Peyer's patch (tissue), 4 donors: Measurements from ENCODE around the gene TOB2. TPM values are rescaled to one million over a fixed set of nuclear protein-coding genes. Genes with fewer than 3 reads are reported as not detected.
"Not testable (repeated sequence)": the region's sequence is repeated elsewhere in the genome, so short reads cannot be mapped to it uniquely, and the experiment has no call there.

Source experiments
- DNase-seq, 3 donors: peaks; one replicate each; pipeline ENCODE4 v3.0.0-alpha.2; 2017 to 2019
- H3K27ac ChIP-seq, 4 donors: fragments of 200-600 bp; sonication (generic); one replicate each; pipeline ENCODE4 v1.5.1; 2016 to 2019
- H3K27me3 ChIP-seq, 2 donors: fragments of 200-600 bp; sonication (generic); one replicate each; pipeline ENCODE4 v1.5.1; 2019
- H3K36me3 ChIP-seq, 3 donors: fragments of 200-600 bp; sonication (generic); one replicate each; pipeline ENCODE4 v1.5.1; 2016 to 2019
- H3K4me1 ChIP-seq, 4 donors: fragments of 200-600 bp; sonication (generic); one replicate each; pipeline ENCODE4 v1.5.1; 2016 to 2019
- H3K4me3 ChIP-seq, 4 donors: fragments of 200-600 bp; sonication (generic); 1 replicate in 3 of 4; 2 replicates in 1 of 4; pipeline ENCODE4 v1.5.1; 2016 to 2019; ENCODE audit warnings: mild to moderate bottlenecking in 1 of 4
- H3K9me3 ChIP-seq, 4 donors: fragments of 200-600 bp; sonication (generic); one replicate each; pipeline ENCODE4 v1.5.1; 2016 to 2019; ENCODE audit warnings: mild to moderate bottlenecking in 1 of 4
- CTCF ChIP-seq, 6 experiments: fragments of 450-650 bp in 4 of 6; fragments of 200-600 bp in 2 of 6; sonication (generic) in 1 of 6; IDR thresholded peaks; one replicate each; pipeline ENCODE4 v1.5.1; 2017 to 2019; ENCODE audit warnings: antibody characterized with exemption in 6 of 6, mild to moderate bottlenecking in 3 of 6, moderate library complexity in 1 of 6
- POLR2A ChIP-seq, 2 donors: fragments of 450-650 bp; IDR thresholded peaks; one replicate each; pipeline ENCODE4 v1.5.1; 2017; ENCODE audit warnings: antibody characterized with exemption in 2 of 2, mild to moderate bottlenecking in 2 of 2, moderate library complexity in 2 of 2
- total RNA-seq, 4 donors: library from RNA; depleted of rRNA; stranded (reverse); fragments of >200 nt; gene quantifications; one replicate each; pipeline ENCODE4 v1.1.0, GENCODE V29; 2016

TOB2 gene
- total RNA-seq, 4 donors from 2014 or later = 18.2 to 78.6 (median 74.4) TPM

- Histone ChIP-seq H3K4me3 (peak overlapping the region; percentile 75 to 89 (median 84)), H3K9me3 (no peaks in the 10 kb centered on the region), H3K4me1 (peaks cover 0 to 23% (median 4%) of the 10 kb centered on the region in 4 donors), H3K36me3 (peaks cover 0 to 20% (median 0%) of the 10 kb centered on the region in 3 donors), H3K27ac (peak overlapping the region; percentile 98 to 100 (median 99)), H3K27me3 (no peaks in the 10 kb centered on the region)
- TF ChIP-seq POLR2A (IDR thresholded peaks at IDR 0.05) = no peak
- no peak for TF ChIP-seq CTCF (IDR thresholded peaks at IDR 0.05)
- peak; percentile 36 to 59 (median 57) for DNase-seq
Measured at GRCh38 chr22:41445129-41446056, 1.2 kb downstream of the TOB2 start.

GRCh38 chr22:41444360-41445128, 2.1 kb downstream of the TOB2 start:
- no peak for TF ChIP-seq CTCF (IDR thresholded peaks at IDR 0.05)
- TF ChIP-seq POLR2A (IDR thresholded peaks at IDR 0.05) = peak; percentile 44 to 63
- peaks cover 0 to 23% (median 0%) of the 10 kb centered on the region in 3 donors for H3K36me3 ChIP-seq
- H3K4me1 ChIP-seq = peaks cover 0 to 26% (median 4%) of the 10 kb centered on the region in 4 donors
- no peaks in the 10 kb centered on the region for H3K9me3 ChIP-seq
- H3K4me3 ChIP-seq = peak overlapping the region; percentile 75 to 89 (median 84)
- no peaks in the 10 kb centered on the region for H3K27me3 ChIP-seq
- peak; percentile 56 to 96 (median 88) for DNase-seq
- H3K27ac ChIP-seq = peak overlapping the region; percentile 98 to 100 (median 99)

GRCh38 chr22:41442240-41442792, 4.3 kb downstream of the TOB2 start:
- no peak for DNase-seq
- no peak for TF ChIP-seq CTCF (IDR thresholded peaks at IDR 0.05)
- no peak overlapping the region for H3K27ac ChIP-seq
- H3K4me1 ChIP-seq = peaks cover 0 to 26% (median 0%) of the 10 kb centered on the region in 4 donors
- H3K9me3 ChIP-seq = no peaks in the 10 kb centered on the region
- no peak overlapping the region for H3K4me3 ChIP-seq
- H3K27me3 ChIP-seq = no peaks in the 10 kb centered on the region
- peaks cover 0 to 35% (median 0%) of the 10 kb centered on the region in 3 donors for H3K36me3 ChIP-seq

- not testable (repeated sequence) for H3K27me3 ChIP-seq, H3K27ac ChIP-seq, H3K9me3 ChIP-seq, DNase-seq, H3K4me3 ChIP-seq
- H3K36me3 ChIP-seq = peaks cover 0 to 53% (median 0%) of the 10 kb centered on the region in 3 donors
- peaks cover 0 to 29% (median 0%) of the 10 kb centered on the region in 4 donors for H3K4me1 ChIP-seq
Measured at GRCh38 chr22:41440511-41440910, 6.1 kb downstream of the TOB2 start.

- peaks cover 0 to 25% (median 0%) of the 10 kb centered on the region in 4 donors for H3K4me1 ChIP-seq
- H3K36me3 ChIP-seq = peaks cover 0 to 68% (median 0%) of the 10 kb centered on the region in 3 donors
- H3K9me3 ChIP-seq = no peaks in the 10 kb centered on the region
- H3K27ac ChIP-seq = no peak overlapping the region
- DNase-seq = no peak
- TF ChIP-seq CTCF (IDR thresholded peaks at IDR 0.05) (no peak), POLR2A (IDR thresholded peaks at IDR 0.05) (no peak)
- no peak overlapping the region for H3K4me3 ChIP-seq
- no peaks in the 10 kb centered on the region for H3K27me3 ChIP-seq
Measured at GRCh38 chr22:41437198-41437597, 9.4 kb downstream of the TOB2 start.
